Bronchial epithelial cell (primary cell): ENCODE measurements around the gene PLA2G2D. TPM values are rescaled to one million over a fixed set of nuclear protein-coding genes. Genes with fewer than 3 reads are reported as not detected.

Source experiments
- DNase-seq: peaks from one replicate; pipeline ENCODE4 v3.0.0-alpha.2; 2010; ENCODE audit warnings: low read depth
- FAIRE-seq: peaks from 2 replicates; lab custom pipeline; 2011; peaks lifted over from hg19 to GRCh38; lab: Jason Lieb, UNC
- H3K27me3 ChIP-seq: 2 replicates; pipeline ENCODE4 v1.5.1; 2011; ENCODE audit warnings: low read length; ENCODE audit not compliant: control insufficient read depth, insufficient read depth
- H3K36me3 ChIP-seq: 2 replicates; pipeline ENCODE4 v1.5.1; 2011; ENCODE audit warnings: low read length; ENCODE audit not compliant: control insufficient read depth, insufficient read depth
- H3K4me3 ChIP-seq: 2 replicates; pipeline ENCODE4 v1.5.1; 2011; ENCODE audit warnings: mild to moderate bottlenecking, low read depth, low read length, control low read depth
- total RNA-seq: library from RNA; depleted of rRNA; stranded (reverse); fragments of >200 nt; gene quantifications from 2 replicates; pipeline ENCODE4 v1.2.1, GENCODE V29; 2014
- TF ChIP-seq, protein P1 (sequence below): IDR thresholded peaks from 2 replicates; pipeline ENCODE4 v1.5.1; 2011; ENCODE audit warnings: mild to moderate bottlenecking, moderate library complexity, low read length, control low read depth, inconsistent platforms; ENCODE audit not compliant: insufficient read depth, severe bottlenecking

PLA2G2D gene
- total RNA-seq, 1 donor from 2014 or later = not detected

DNA sequence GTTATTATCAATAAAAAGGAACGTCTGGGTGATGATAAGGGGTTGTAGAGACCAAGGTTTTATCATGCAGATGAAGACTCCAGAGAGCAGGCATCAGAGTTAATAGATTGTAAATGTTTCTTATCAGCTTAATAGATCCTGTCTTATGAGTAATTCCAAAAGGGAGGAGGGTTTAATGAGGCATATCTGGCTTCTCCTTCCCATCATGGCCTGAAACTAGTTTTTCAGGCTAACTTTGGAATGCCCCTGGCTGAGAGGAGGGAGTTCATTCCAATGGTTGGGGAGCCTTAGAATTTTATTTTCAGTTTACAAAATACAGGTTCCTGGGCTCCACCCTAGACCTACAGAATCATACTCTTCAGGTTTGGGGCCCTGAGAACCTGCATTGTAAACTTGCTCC lies 13.5 kb downstream of the PLA2G2D start:
- H3K4me3 ChIP-seq = no peak overlapping the region
- DNase-seq = peak; percentile 38
- no peak for FAIRE-seq
- TF ChIP-seq, protein P1, sequence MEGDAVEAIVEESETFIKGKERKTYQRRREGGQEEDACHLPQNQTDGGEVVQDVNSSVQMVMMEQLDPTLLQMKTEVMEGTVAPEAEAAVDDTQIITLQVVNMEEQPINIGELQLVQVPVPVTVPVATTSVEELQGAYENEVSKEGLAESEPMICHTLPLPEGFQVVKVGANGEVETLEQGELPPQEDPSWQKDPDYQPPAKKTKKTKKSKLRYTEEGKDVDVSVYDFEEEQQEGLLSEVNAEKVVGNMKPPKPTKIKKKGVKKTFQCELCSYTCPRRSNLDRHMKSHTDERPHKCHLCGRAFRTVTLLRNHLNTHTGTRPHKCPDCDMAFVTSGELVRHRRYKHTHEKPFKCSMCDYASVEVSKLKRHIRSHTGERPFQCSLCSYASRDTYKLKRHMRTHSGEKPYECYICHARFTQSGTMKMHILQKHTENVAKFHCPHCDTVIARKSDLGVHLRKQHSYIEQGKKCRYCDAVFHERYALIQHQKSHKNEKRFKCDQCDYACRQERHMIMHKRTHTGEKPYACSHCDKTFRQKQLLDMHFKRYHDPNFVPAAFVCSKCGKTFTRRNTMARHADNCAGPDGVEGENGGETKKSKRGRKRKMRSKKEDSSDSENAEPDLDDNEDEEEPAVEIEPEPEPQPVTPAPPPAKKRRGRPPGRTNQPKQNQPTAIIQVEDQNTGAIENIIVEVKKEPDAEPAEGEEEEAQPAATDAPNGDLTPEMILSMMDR = no peak
- H3K27me3 ChIP-seq = no peaks in the 10 kb centered on the region
- H3K36me3 ChIP-seq = no peaks in the 10 kb centered on the region

DNA sequence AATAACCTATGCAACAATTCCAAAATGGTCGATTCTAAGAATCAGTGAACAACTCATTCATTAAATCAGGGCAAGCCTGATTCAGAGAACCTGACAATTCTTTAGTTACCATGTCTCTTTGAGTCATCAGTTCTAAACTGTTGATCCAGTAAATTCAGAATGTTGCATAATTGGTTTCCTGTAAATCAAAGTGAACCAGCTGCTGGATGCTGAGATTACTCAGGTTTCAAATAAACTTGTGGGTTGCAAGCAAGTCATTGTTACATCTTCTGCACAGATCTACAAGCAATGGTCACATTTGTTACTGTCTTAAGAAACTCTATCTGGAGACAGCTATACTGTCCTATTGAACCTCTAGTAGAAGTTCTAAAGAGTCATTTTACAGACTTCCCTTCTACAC lies 16.5 kb downstream of the PLA2G2D start:
- Histone ChIP-seq H3K27me3 (no peaks in the 10 kb centered on the region), H3K4me3 (no peak overlapping the region), H3K36me3 (no peaks in the 10 kb centered on the region)
- no peak for FAIRE-seq
- peak; percentile 85 for DNase-seq
- TF ChIP-seq, protein P1 = no peak

DNA sequence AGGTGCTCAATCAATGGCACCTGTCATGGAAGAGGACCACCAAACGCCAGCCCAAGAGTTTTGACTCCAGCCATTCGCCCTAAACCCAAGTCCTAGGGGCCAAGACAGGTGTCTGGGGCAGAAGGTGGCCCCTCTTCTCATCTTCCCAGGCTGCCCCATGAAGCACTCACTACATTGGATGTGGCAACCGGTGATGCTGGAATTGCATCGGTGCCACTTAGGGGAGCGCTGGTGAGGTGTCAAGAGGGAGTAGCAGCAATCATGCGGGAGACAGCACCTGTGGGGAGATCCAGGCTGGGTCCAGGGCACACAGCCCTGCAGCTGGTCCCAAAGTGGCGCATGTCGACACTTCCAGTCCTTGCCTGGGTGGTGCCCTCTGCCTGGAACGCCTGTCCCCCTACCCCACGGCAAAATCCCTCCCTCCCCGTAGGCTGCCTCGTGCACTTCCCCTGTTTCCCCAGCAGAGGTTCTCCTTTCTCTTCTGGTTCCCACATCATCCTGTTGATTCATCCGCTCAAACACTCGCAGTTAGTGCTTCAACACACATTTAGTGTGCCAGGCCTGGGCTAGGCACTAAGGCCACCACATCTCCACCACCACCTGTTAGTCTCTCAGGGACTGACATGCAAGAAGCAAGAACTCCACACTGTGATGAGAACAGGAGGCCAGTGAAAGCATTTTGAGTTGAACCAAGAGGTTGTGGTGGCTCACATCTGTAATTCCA lies 18.5 kb downstream of the PLA2G2D start:
- Histone ChIP-seq H3K4me3 (no peak overlapping the region), H3K27me3 (no peaks in the 10 kb centered on the region), H3K36me3 (no peaks in the 10 kb centered on the region)
- FAIRE-seq (peak; percentile 83), DNase-seq (peak; percentile 55)
- TF ChIP-seq, protein P1 = peak; percentile 87

DNA sequence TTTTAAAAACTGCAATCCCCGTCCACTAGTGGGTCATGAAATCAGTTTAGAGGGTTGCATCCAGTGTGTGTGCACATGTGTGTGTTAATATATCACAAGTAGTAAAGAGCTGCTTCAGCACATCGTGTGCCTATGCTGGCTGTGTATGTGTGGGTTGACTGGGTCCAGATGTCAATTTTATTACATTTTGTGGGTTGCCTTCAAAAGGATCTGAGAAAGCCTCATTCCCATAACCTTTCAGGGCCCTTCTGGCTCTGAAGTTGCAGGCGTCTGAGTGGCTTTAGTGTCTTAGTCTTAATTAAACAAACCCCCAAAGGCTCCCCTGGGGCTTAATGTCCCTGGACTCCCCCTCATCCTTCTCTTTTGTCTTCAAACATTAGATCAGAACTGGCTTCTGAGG lies 19.8 kb downstream of the PLA2G2D start:
- Histone ChIP-seq H3K36me3 (no peaks in the 10 kb centered on the region), H3K4me3 (no peak overlapping the region), H3K27me3 (no peaks in the 10 kb centered on the region)
- TF ChIP-seq, protein P1 = no peak
- DNase-seq (no peak), FAIRE-seq (peak; percentile 58)

DNA sequence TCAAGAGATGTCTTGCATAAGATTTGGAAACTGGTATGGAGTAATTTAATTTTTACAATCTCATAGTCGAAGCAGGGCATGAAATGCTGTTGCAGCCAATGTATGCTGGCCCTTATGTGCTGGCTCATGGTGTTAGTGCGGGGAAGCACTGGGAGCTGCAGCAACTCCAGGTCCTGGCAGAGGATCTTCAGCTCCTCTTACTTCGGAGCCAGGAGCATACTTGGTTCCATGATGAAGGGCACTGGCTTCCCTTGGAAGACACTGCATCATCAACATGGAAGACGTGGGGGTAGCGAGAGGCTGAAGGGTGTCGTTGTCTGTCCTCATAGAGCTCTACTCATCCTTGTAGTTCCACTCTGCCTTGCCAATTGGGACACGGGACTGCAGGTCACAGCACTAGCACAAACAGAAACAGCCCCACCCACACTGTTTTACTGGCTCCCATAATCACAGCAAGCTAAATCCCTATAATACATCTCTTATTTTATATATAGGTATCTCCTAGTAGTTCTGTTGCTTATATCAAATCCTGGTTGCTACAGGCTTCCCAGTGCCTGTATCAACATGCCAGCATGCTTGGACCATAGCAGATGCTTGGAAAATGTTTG lies 22.4 kb downstream of the PLA2G2D start:
- no peak for DNase-seq
- FAIRE-seq = no peak
- TF ChIP-seq, protein P1 = no peak
- no peaks in the 10 kb centered on the region for H3K36me3 ChIP-seq
- H3K27me3 ChIP-seq = no peaks in the 10 kb centered on the region
- H3K4me3 ChIP-seq = no peak overlapping the region
